SK-N-SH treated with all-trans-retinoic acid at 6 μM for 48 hours (cell line): ENCODE data around the gene SNU13.
"Not testable (repeated sequence)": the region's sequence is repeated elsewhere in the genome, so short reads cannot be mapped to it uniquely, and the experiment has no call there.

Experiments
- ATAC-seq: fragments of 200-7000 bp; cut with Tn5 transposase; 3 replicates; pipeline ENCODE4 v1.9.1; 2020; ENCODE audit warnings: mild to moderate bottlenecking, moderate library complexity
- ARNTL ChIP-seq: fragments of 450-650 bp; formaldehyde crosslinking; IDR thresholded peaks from 2 replicates; pipeline ENCODE4 v1.5.0; 2020; ENCODE audit warnings: low read depth, mild to moderate bottlenecking, moderate library complexity, borderline replicate concordance
- BACH2 ChIP-seq: fragments of 250-450 bp; sonication (Bioruptor Pico); IDR thresholded peaks from 2 replicates; pipeline ENCODE4 v1.9.0; 2021; ENCODE audit warnings: mild to moderate bottlenecking, borderline replicate concordance
- CREB5 ChIP-seq: fragments of 250-450 bp; sonication (Bioruptor Pico); IDR thresholded peaks from 2 replicates; pipeline ENCODE4 v1.5.1; 2020; ENCODE audit warnings: low read depth, mild to moderate bottlenecking, moderate library complexity
- ESRRG ChIP-seq: fragments of 250-450 bp; sonication (Bioruptor Pico); IDR thresholded peaks from 2 replicates; pipeline ENCODE4 v1.6.1; 2021; ENCODE audit warnings: mild to moderate bottlenecking
- GLIS3 ChIP-seq: fragments of 250-450 bp; sonication (Bioruptor Pico); IDR thresholded peaks from 2 replicates; pipeline ENCODE4 v1.5.0; 2020; ENCODE audit warnings: mild to moderate bottlenecking, moderate library complexity
- ISL1 ChIP-seq: fragments of 250-450 bp; sonication (Bioruptor Pico); IDR thresholded peaks from 2 replicates; pipeline ENCODE4 v2.1.2; 2022; ENCODE audit warnings: mild to moderate bottlenecking, moderate library complexity
- OSR1 ChIP-seq: fragments of 250-450 bp; sonication (Bioruptor Pico); IDR thresholded peaks from 2 replicates; pipeline ENCODE4 v1.8.0; 2022; ENCODE audit warnings: moderate library complexity, mild to moderate bottlenecking, inconsistent platforms
- PATZ1 ChIP-seq: fragments of 250-450 bp; sonication (Bioruptor Pico); IDR thresholded peaks from 2 replicates; pipeline ENCODE4 v1.8.0; 2020; ENCODE audit warnings: mild to moderate bottlenecking, moderate library complexity, borderline replicate concordance
- POU6F1 ChIP-seq: fragments of 250-450 bp; sonication (Bioruptor Pico); IDR thresholded peaks from 2 replicates; pipeline ENCODE4 v1.8.0; 2021; ENCODE audit warnings: low read depth, mild to moderate bottlenecking, moderate library complexity, borderline replicate concordance
- PPARA ChIP-seq: fragments of 250-450 bp; sonication (Bioruptor Pico); IDR thresholded peaks from 2 replicates; pipeline ENCODE4 v1.5.0; 2020; ENCODE audit warnings: mild to moderate bottlenecking, borderline replicate concordance
- RARB ChIP-seq: fragments of 250-450 bp; sonication (Bioruptor Pico); IDR thresholded peaks from 2 replicates; pipeline ENCODE4 v1.8.0; 2021; ENCODE audit warnings: mild to moderate bottlenecking, moderate library complexity
- TCF4 ChIP-seq: fragments of 250-450 bp; sonication (Bioruptor Pico); IDR thresholded peaks from 2 replicates; pipeline ENCODE4 v1.8.0; 2021; ENCODE audit warnings: mild to moderate bottlenecking, moderate library complexity, borderline replicate concordance
- ZC3H10 ChIP-seq: fragments of 250-450 bp; sonication (Bioruptor Pico); IDR thresholded peaks from 2 replicates; pipeline ENCODE4 v1.5.1; 2021; ENCODE audit warnings: mild to moderate bottlenecking, moderate library complexity
- ZFP30 ChIP-seq: fragments of 450-650 bp; formaldehyde crosslinking; IDR thresholded peaks from 2 replicates; pipeline ENCODE4 v1.5.0; 2022; ENCODE audit warnings: mild to moderate bottlenecking, moderate library complexity
- ZNF565 ChIP-seq: fragments of 450-650 bp; formaldehyde crosslinking; conservative IDR thresholded peaks from 2 replicates; pipeline ENCODE4 v1.5.0; 2020; ENCODE audit warnings: low read depth, mild to moderate bottlenecking, moderate library complexity
- ZNF8 ChIP-seq: fragments of 450-650 bp; formaldehyde crosslinking; IDR thresholded peaks from 2 replicates; pipeline ENCODE4 v1.5.0; 2020; ENCODE audit warnings: mild to moderate bottlenecking, moderate library complexity
- TF ChIP-seq, protein P1 (sequence below): fragments of 250-450 bp; sonication (Bioruptor Pico); IDR thresholded peaks from 2 replicates; pipeline ENCODE4 v1.5.1; 2021; ENCODE audit warnings: mild to moderate bottlenecking, moderate library complexity
- TF ChIP-seq, protein P2 (sequence below): fragments of 250-450 bp; sonication (Bioruptor Pico); IDR thresholded peaks from 2 replicates; pipeline ENCODE4 v1.5.0; 2020; ENCODE audit warnings: mild to moderate bottlenecking, moderate library complexity

Gene SNU13

GRCh38 chr22:41688365-41689211 is at the start of gene SNU13:
Gene SNU13, minus strand, starts transcription at chr22:41688867. Its CDS starts 71 bp downstream, at chr22:41688796.
- TF ChIP-seq RARB (CRISPR knock-in tag) (no peak), ZFP30 (CRISPR knock-in tag) (no peak), ISL1 (CRISPR knock-in tag) (no peak), OSR1 (CRISPR knock-in tag) (no peak)
- TF ChIP-seq, all 23 proteins: peak for 0
- ATAC-seq = peak; percentile 98

- not testable (repeated sequence) for ATAC-seq
These were observed 44.6 kb upstream of the SNU13 start for GRCh38 chr22:41733241-41733640.

GRCh38 chr22:41732096-41732772 is 43.6 kb upstream of the SNU13 start:
- no peak for ATAC-seq
- TF ChIP-seq BACH2 (no peak), GLIS3 (no peak), ISL1 (CRISPR knock-in tag) (no peak), TCF4 (CRISPR knock-in tag) (no peak), ARNTL (no peak), OSR1 (CRISPR knock-in tag) (no peak), ZC3H10 (CRISPR knock-in tag) (no peak)

GRCh38 chr22:41731609-41732008 is 42.9 kb upstream of the SNU13 start:
- no peak for ATAC-seq
- TF ChIP-seq, protein P1, sequence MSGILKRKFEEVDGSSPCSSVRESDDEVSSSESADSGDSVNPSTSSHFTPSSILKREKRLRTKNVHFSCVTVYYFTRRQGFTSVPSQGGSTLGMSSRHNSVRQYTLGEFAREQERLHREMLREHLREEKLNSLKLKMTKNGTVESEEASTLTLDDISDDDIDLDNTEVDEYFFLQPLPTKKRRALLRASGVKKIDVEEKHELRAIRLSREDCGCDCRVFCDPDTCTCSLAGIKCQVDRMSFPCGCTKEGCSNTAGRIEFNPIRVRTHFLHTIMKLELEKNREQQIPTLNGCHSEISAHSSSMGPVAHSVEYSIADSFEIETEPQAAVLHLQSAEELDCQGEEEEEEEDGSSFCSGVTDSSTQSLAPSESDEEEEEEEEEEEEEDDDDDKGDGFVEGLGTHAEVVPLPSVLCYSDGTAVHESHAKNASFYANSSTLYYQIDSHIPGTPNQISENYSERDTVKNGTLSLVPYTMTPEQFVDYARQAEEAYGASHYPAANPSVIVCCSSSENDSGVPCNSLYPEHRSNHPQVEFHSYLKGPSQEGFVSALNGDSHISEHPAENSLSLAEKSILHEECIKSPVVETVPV (CRISPR knock-in tag) = no peak
- TF ChIP-seq ZFP30 (CRISPR knock-in tag) (peak; percentile 88), TCF4 (CRISPR knock-in tag) (no peak)

GRCh38 chr22:41725510-41726110 is 36.9 kb upstream of the SNU13 start:
- TF ChIP-seq PATZ1 (no peak), GLIS3 (no peak), ESRRG (CRISPR knock-in tag) (no peak), TCF4 (CRISPR knock-in tag) (no peak), ZC3H10 (CRISPR knock-in tag) (no peak), POU6F1 (CRISPR knock-in tag) (no peak), OSR1 (CRISPR knock-in tag) (no peak), ZNF8 (no peak), ZFP30 (CRISPR knock-in tag) (no peak), ZNF565 (no peak), ISL1 (CRISPR knock-in tag) (no peak), CREB5 (CRISPR knock-in tag) (no peak), PPARA (no peak)
- TF ChIP-seq, protein P1 (CRISPR knock-in tag) = no peak
- TF ChIP-seq, protein P2, sequence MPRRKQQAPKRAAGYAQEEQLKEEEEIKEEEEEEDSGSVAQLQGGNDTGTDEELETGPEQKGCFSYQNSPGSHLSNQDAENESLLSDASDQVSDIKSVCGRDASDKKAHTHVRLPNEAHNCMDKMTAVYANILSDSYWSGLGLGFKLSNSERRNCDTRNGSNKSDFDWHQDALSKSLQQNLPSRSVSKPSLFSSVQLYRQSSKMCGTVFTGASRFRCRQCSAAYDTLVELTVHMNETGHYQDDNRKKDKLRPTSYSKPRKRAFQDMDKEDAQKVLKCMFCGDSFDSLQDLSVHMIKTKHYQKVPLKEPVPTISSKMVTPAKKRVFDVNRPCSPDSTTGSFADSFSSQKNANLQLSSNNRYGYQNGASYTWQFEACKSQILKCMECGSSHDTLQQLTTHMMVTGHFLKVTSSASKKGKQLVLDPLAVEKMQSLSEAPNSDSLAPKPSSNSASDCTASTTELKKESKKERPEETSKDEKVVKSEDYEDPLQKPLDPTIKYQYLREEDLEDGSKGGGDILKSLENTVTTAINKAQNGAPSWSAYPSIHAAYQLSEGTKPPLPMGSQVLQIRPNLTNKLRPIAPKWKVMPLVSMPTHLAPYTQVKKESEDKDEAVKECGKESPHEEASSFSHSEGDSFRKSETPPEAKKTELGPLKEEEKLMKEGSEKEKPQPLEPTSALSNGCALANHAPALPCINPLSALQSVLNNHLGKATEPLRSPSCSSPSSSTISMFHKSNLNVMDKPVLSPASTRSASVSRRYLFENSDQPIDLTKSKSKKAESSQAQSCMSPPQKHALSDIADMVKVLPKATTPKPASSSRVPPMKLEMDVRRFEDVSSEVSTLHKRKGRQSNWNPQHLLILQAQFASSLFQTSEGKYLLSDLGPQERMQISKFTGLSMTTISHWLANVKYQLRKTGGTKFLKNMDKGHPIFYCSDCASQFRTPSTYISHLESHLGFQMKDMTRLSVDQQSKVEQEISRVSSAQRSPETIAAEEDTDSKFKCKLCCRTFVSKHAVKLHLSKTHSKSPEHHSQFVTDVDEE (CRISPR knock-in tag) = no peak
- no peak for ATAC-seq
